HepG2 (cell line): ENCODE results near the gene C3orf70. TPM values are rescaled to one million over a fixed set of nuclear protein-coding genes. Genes with fewer than 3 reads are reported as not detected.

ENCODE experiments used
- ATAC-seq: fragments of 200-7000 bp; cut with Tn5 transposase; 3 replicates; pipeline ENCODE4 v1.9.1; 2020; ENCODE audit warnings: mild to moderate bottlenecking, moderate library complexity
- BruUV-seq: library from RNA; stranded (reverse); fragments of 400-500 nt; replicated peaks from 2 replicates; lab custom pipeline; 2021; lab: Mats Ljungman, UMichigan
- CTCF ChIA-PET: fragments of 300-600 bp; formaldehyde crosslinking; extraction: SDS; loops from one replicate; lab custom pipeline; 2021; ENCODE audit warnings: low total read pairs, inconsistent platforms, low intra/inter-chr PET ratio; lab: Yijun Ruan, JAX
- POLR2A ChIA-PET: fragments of 350-600 bp; sonication (Branson Sonifier 250); formaldehyde crosslinking; loops from one replicate; lab custom pipeline; 2020; ENCODE audit warnings: antibody characterized with exemption, inconsistent platforms; lab: Yijun Ruan, JAX
- DNase-seq: peaks from one replicate; pipeline ENCODE4 v3.0.0-alpha.2; 2015; ENCODE audit warnings: low spot score
- FAIRE-seq: peaks from 3 replicates; lab custom pipeline; 2011; peaks lifted over from hg19 to GRCh38; lab: Jason Lieb, UNC
- H2AFZ ChIP-seq: one replicate; pipeline ENCODE4 v1.6.1; 2011; ENCODE audit warnings: low read length, inconsistent platforms
- H3K27ac ChIP-seq: fragments of 300-600 bp; 3 replicates; pipeline ENCODE4 v1.8.0; 2011; ENCODE audit warnings: mixed run types, mild to moderate bottlenecking, mixed read lengths, low read length, inconsistent platforms; ENCODE audit not compliant: insufficient read depth; ENCODE audit errors: extremely low read length
- H3K27me3 ChIP-seq, 2 experiments: fragments of 200-600 bp in 1 of 2; 2 replicates in 1 of 2; 3 replicates in 1 of 2; pipeline versions ENCODE4 v1.6.0 to v1.8.0; 2011; ENCODE audit warnings: low read length in 2 of 2, mild to moderate bottlenecking in 2 of 2, moderate library complexity in 2 of 2, inconsistent platforms in 1 of 2; ENCODE audit not compliant: insufficient read depth in 2 of 2, control insufficient read depth in 1 of 2
- H3K36me3 ChIP-seq, 2 experiments: fragments of 200-600 bp in 1 of 2; replicated peaks in 1 of 2; 2 replicates in 1 of 2; 3 replicates in 1 of 2; pipeline versions ENCODE4 v1.5.1 to v1.8.0; 2011; ENCODE audit warnings: low read length in 2 of 2, inconsistent platforms in 1 of 2; ENCODE audit not compliant: insufficient read depth in 2 of 2, control insufficient read depth in 1 of 2
- H3K4me1 ChIP-seq: 2 replicates; pipeline ENCODE4 v1.5.1; 2012; ENCODE audit warnings: low read length, inconsistent platforms; ENCODE audit not compliant: insufficient read depth
- H3K4me2 ChIP-seq: 2 replicates; pipeline ENCODE4 v1.6.0; 2011; ENCODE audit warnings: low read depth, low read length, inconsistent platforms
- H3K4me3 ChIP-seq, 3 experiments: fragments of 200-600 bp in 1 of 3; sonication (generic), shearing (Covaris generic) in 1 of 3; replicated peaks in 1 of 3; 2 replicates each; pipeline ENCODE4 v1.5.1; 2011 to 2016; ENCODE audit warnings: low read length in 3 of 3, inconsistent platforms in 2 of 3, low read depth in 2 of 3, mild to moderate bottlenecking in 2 of 3, control low read depth in 1 of 3, mixed read lengths in 1 of 3; ENCODE audit not compliant: insufficient read depth in 1 of 3
- H3K79me2 ChIP-seq: one replicate; pipeline ENCODE4 v1.6.1; 2011; ENCODE audit warnings: low read length, inconsistent platforms; ENCODE audit not compliant: insufficient read depth
- H3K9ac ChIP-seq: 2 replicates; pipeline ENCODE4 v1.6.0; 2011; ENCODE audit warnings: mild to moderate bottlenecking, low read depth, low read length, inconsistent platforms; ENCODE audit not compliant: insufficient read depth
- H3K9me3 ChIP-seq: 2 replicates; pipeline ENCODE4 v1.5.1; 2012; ENCODE audit warnings: mild to moderate bottlenecking, low read length
- H4K20me1 ChIP-seq: 2 replicates; pipeline ENCODE4 v1.6.0; 2011; ENCODE audit warnings: inconsistent platforms, mild to moderate bottlenecking, low read length, moderate library complexity; ENCODE audit not compliant: insufficient read depth
- AFF4 ChIP-seq: sonication (generic); formaldehyde crosslinking; IDR thresholded peaks from 2 replicates; pipeline ENCODE4 v1.4.0; 2020; ENCODE audit warnings: missing genetic modification reagents
- CBX2 ChIP-seq, 2 experiments: fragments of 200-600 bp in 1 of 2; sonication (generic); formaldehyde crosslinking in 1 of 2; IDR thresholded peaks; 2 replicates each; pipeline versions ENCODE4 v1.7.0 to v1.8.1; 2018 to 2022; ENCODE audit warnings: low read depth in 2 of 2, low read length in 1 of 2, mild to moderate bottlenecking in 1 of 2, missing genetic modification reagents in 1 of 2
- HNRNPUL1 ChIP-seq: fragments of 200-400 bp; formaldehyde crosslinking; IDR thresholded peaks from 2 replicates; pipeline ENCODE4 v1.6.1; 2017; ENCODE audit warnings: low read depth, mild to moderate bottlenecking, low read length, moderate library complexity
- IKZF5 ChIP-seq: IDR thresholded peaks from 2 replicates; pipeline ENCODE4 v1.6.1; 2018; ENCODE audit warnings: missing genetic modification reagents, mild to moderate bottlenecking, missing compliant biosample characterization
- KAT8 ChIP-seq: IDR thresholded peaks from 2 replicates; pipeline ENCODE4 v1.6.1; 2016; ENCODE audit warnings: missing genetic modification reagents, missing compliant biosample characterization
- LBX2 ChIP-seq: sonication (generic); formaldehyde crosslinking; IDR thresholded peaks from 2 replicates; pipeline ENCODE4 v1.5.0; 2020; ENCODE audit warnings: missing genetic modification reagents, mild to moderate bottlenecking, borderline replicate concordance
- MTA3 ChIP-seq: sonication (generic); formaldehyde crosslinking; IDR thresholded peaks from 2 replicates; pipeline ENCODE4 v1.4.0; 2020; ENCODE audit warnings: missing genetic modification reagents
- NR2F1 ChIP-seq, 2 experiments: fragments of 450-650 bp in 1 of 2; formaldehyde crosslinking in 1 of 2; IDR thresholded peaks; 2 replicates each; pipeline versions ENCODE4 v1.5.0 to v1.6.1; 2016 to 2020; ENCODE audit warnings: mild to moderate bottlenecking in 1 of 2, missing compliant biosample characterization in 1 of 2, missing genetic modification reagents in 1 of 2, moderate library complexity in 1 of 2
- TCF12 ChIP-seq, 2 experiments: fragments of 450-650 bp in 1 of 2; sonication (generic) in 1 of 2; formaldehyde crosslinking in 1 of 2; IDR thresholded peaks; 2 replicates each; pipeline versions ENCODE4 v1.6.1 to v1.8.0; 2017 to 2022; ENCODE audit warnings: antibody characterized with exemption in 1 of 2, mild to moderate bottlenecking in 1 of 2, missing genetic modification reagents in 1 of 2, moderate library complexity in 1 of 2
- U2AF1 ChIP-seq: fragments of 200-400 bp; formaldehyde crosslinking; optimal IDR thresholded peaks from 2 replicates; pipeline ENCODE3; 2017; ENCODE audit warnings: mild to moderate bottlenecking, low read depth, low read length
- ZBTB20 ChIP-seq: sonication (generic); formaldehyde crosslinking; IDR thresholded peaks from 2 replicates; pipeline ENCODE4 v1.8.1; 2023; ENCODE audit warnings: missing genetic modification reagents, low read depth, mild to moderate bottlenecking, borderline replicate concordance
- ZC3H4 ChIP-seq: sonication (generic); formaldehyde crosslinking; IDR thresholded peaks from 2 replicates; pipeline ENCODE4 v1.4.0; 2020; ENCODE audit warnings: missing genetic modification reagents, borderline replicate concordance
- ZMYM3 ChIP-seq: sonication (generic); formaldehyde crosslinking; IDR thresholded peaks from 2 replicates; pipeline ENCODE4 v1.5.1; 2020; ENCODE audit warnings: mild to moderate bottlenecking, missing genetic modification reagents
- ZNF337 ChIP-seq: sonication (generic); formaldehyde crosslinking; IDR thresholded peaks from 2 replicates; pipeline ENCODE4 v1.5.1; 2020; ENCODE audit warnings: missing genetic modification reagents, low read depth, mild to moderate bottlenecking, borderline replicate concordance
- ZNF563 ChIP-seq: sonication (generic); formaldehyde crosslinking; IDR thresholded peaks from 2 replicates; pipeline ENCODE4 v1.8.0; 2022; ENCODE audit warnings: mild to moderate bottlenecking, moderate library complexity, missing genetic modification reagents
- ZNF652 ChIP-seq: IDR thresholded peaks from 2 replicates; pipeline ENCODE4 v1.6.1; 2016; ENCODE audit warnings: low read depth, borderline replicate concordance
- ZNF891 ChIP-seq: sonication (generic); formaldehyde crosslinking; IDR thresholded peaks from 2 replicates; pipeline ENCODE4 v1.5.0; 2020; ENCODE audit warnings: mild to moderate bottlenecking, missing genetic modification reagents
- WGBS: methylation state at CpG from one replicate; pipeline ENCODE4 v1.1.6; 2017; ENCODE audit warnings: low lambda C conversion rate; 5-methylcytosine and 5-hydroxymethylcytosine counted together
- in situ Hi-C: cut with HindIII; loops from 2 replicates; pipeline ENCODE4 v1.10.0; 2017; ENCODE audit warnings: low pct_unique_long_range_greater_than_20kb; ENCODE audit not compliant: extremely low pct_ligation_motif_present
- intact Hi-C: fragments of 100-400 bp; cut with micrococcal nuclease; formaldehyde crosslinking; loops from one replicate; pipeline ENCODE4 v1.10.0; 2022; ENCODE audit not compliant: unreplicated experiment
- polyA plus RNA-seq, 8 experiments: library from polyadenylated mRNA; depleted of rRNA in 3 of 8; stranded (reverse) in 7 of 8; unstranded in 1 of 8; fragments of >200 nt; fragmentation: Illumina TruSeq in 4 of 8; extraction: Trizol in 4 of 8; gene quantifications; 2 replicates each; pipeline versions ENCODE4 v1.2.1 to v1.2.3, GENCODE V29; 2011 to 2016; ENCODE audit warnings: low read depth in 4 of 8, missing spikeins in 1 of 8, mixed read lengths in 1 of 8; ENCODE audit not compliant: insufficient read depth in 1 of 8
- total RNA-seq, 5 experiments: library from RNA; depleted of rRNA; stranded (reverse); fragments of >200 nt; fragmentation: Illumina TruSeq; extraction: Trizol; gene quantifications; 2 replicates each; pipeline ENCODE4 v1.2.3, GENCODE V29; 2016; ENCODE audit warnings: low read depth in 1 of 5

The C3orf70 gene
- total and polyA plus RNA-seq, 2 of the 13 experiments (the other 11 are each of a cell fraction or from before 2014, with no cell fraction given) = 0.79 to 2.4 TPM

- Histone ChIP-seq H3K9ac (no peak overlapping the region), H2AFZ (no peak overlapping the region), H3K27me3 (no peaks in the 10 kb centered on the region), H3K4me3 (no peak overlapping the region), H3K4me1 (no peaks in the 10 kb centered on the region), H4K20me1 (no peaks in the 10 kb centered on the region), H3K9me3 (no peaks in the 10 kb centered on the region), H3K79me2 (no peaks in the 10 kb centered on the region), H3K27ac (no peak overlapping the region), H3K36me3 (no peaks in the 10 kb centered on the region), H3K4me2 (no peak overlapping the region)
- ATAC-seq (no peak), FAIRE-seq (no peak), DNase-seq (no peak)
- TF ChIP-seq NR2F1 (CRISPR knock-in tag; IDR thresholded peaks at IDR 0.05) = no peak
- TF ChIP-seq HNRNPUL1 = no peak
- TF ChIP-seq ZNF563 (CRISPR knock-in tag) = no peak
- no peak for TF ChIP-seq CBX2 (IDR thresholded peaks at IDR 0.05; ENCODE audit: low read depth, low read length)
- TF ChIP-seq CBX2 (CRISPR knock-in tag; IDR thresholded peaks at IDR 0.05; ENCODE audit: low read depth) = no peak
- no peak for TF ChIP-seq ZC3H4 (CRISPR knock-in tag)
- TF ChIP-seq LBX2 = no peak
- TF ChIP-seq TCF12 (IDR thresholded peaks at IDR 0.05) = no peak
- no peak for TF ChIP-seq TCF12 (CRISPR knock-in tag; IDR thresholded peaks at IDR 0.05)
- TF ChIP-seq ZMYM3 (CRISPR knock-in tag) = no peak
- no peak for TF ChIP-seq ZBTB20
- TF ChIP-seq ZNF337 (CRISPR knock-in tag) = no peak
- no peak for TF ChIP-seq ZNF891 (CRISPR knock-in tag)
- no peak for TF ChIP-seq ZNF652 (CRISPR knock-in tag)
- no peak for TF ChIP-seq AFF4 (CRISPR knock-in tag)
- no peak for TF ChIP-seq IKZF5 (CRISPR knock-in tag)
- TF ChIP-seq MTA3 = no peak
- no peak for TF ChIP-seq U2AF1
- no peak for TF ChIP-seq KAT8 (CRISPR knock-in tag)
- 69% methylated on average over 3 of the region's 3 CpGs for WGBS
- CTCF ChIA-PET = no interaction called here
- intact Hi-C loops (no loop called here), in situ Hi-C loops (no loop called here)
- POLR2A ChIA-PET = no interaction called here
- BruUV-seq = no TSS peak
Measured at GRCh38 chr3:185120126-185120525, 32.7 kb downstream of the C3orf70 start.
